ENCODE measurements around the gene ACTRT2.

- no peak for TF ChIP-seq TCF4 (CRISPR knock-in tag; IDR thresholded peaks at IDR 0.05; ENCODE audit: borderline replicate concordance)
- TF ChIP-seq PATZ1 (CRISPR knock-in tag; IDR thresholded peaks at IDR 0.05; ENCODE audit: borderline replicate concordance) = no peak
- no peak for TF ChIP-seq SNAI2 (CRISPR knock-in tag; IDR thresholded peaks at IDR 0.05)
Measured at GRCh38 chr1:3065396-3065795, 44.1 kb downstream of the ACTRT2 start.

All from SK-N-SH treated with all-trans-retinoic acid at 6 μM for 48 hours (cell line).